HepG2 (cell line): ENCODE data around the gene SLC29A1. TPM values are rescaled to one million over a fixed set of nuclear protein-coding genes. Genes with fewer than 3 reads are reported as not detected.
A peak's percentile ranks its signal among the peaks of the same experiment; 100 is the strongest.

Experiments used
- ATF1 ChIP-seq: IDR thresholded peaks from 2 replicates; pipeline ENCODE4 v1.6.1; 2016; ENCODE audit warnings: mild to moderate bottlenecking, control low read depth
- ATF2 ChIP-seq: sonication (generic); formaldehyde crosslinking; IDR thresholded peaks from 2 replicates; pipeline ENCODE4 v1.4.0; 2020; ENCODE audit warnings: missing genetic modification reagents
- HOXD1 ChIP-seq: sonication (generic); formaldehyde crosslinking; IDR thresholded peaks from 2 replicates; pipeline ENCODE4 v1.5.0; 2020; ENCODE audit warnings: missing genetic modification reagents
- KIAA2018 ChIP-seq: sonication (generic); formaldehyde crosslinking; IDR thresholded peaks from 2 replicates; pipeline ENCODE4 v1.5.0; 2020; ENCODE audit warnings: mild to moderate bottlenecking, missing genetic modification reagents, borderline replicate concordance
- MXD1 ChIP-seq: sonication (generic); formaldehyde crosslinking; IDR thresholded peaks from 2 replicates; pipeline ENCODE4 v1.4.0; 2020; ENCODE audit warnings: mild to moderate bottlenecking, missing genetic modification reagents
- TRAFD1 ChIP-seq: sonication (generic); formaldehyde crosslinking; IDR thresholded peaks from 2 replicates; pipeline ENCODE4 v1.5.1; 2020; ENCODE audit warnings: missing genetic modification reagents, mild to moderate bottlenecking, borderline replicate concordance
- ZBTB46 ChIP-seq: sonication (generic); formaldehyde crosslinking; IDR thresholded peaks from 2 replicates; pipeline ENCODE4 v1.4.0; 2020; ENCODE audit warnings: mild to moderate bottlenecking, missing genetic modification reagents, borderline replicate concordance
- ZNF18 ChIP-seq: sonication (generic); formaldehyde crosslinking; IDR thresholded peaks from 2 replicates; pipeline ENCODE4 v1.8.0; 2022; ENCODE audit warnings: mild to moderate bottlenecking, missing genetic modification reagents; ENCODE audit not compliant: insufficient replicate concordance
- ZNF20 ChIP-seq: sonication (generic); formaldehyde crosslinking; IDR thresholded peaks from 2 replicates; pipeline ENCODE4 v1.4.0; 2020; ENCODE audit warnings: mild to moderate bottlenecking, moderate library complexity, missing genetic modification reagents
- ZNF547 ChIP-seq: sonication (generic); formaldehyde crosslinking; IDR thresholded peaks from 2 replicates; pipeline ENCODE4 v1.5.1; 2020; ENCODE audit warnings: mild to moderate bottlenecking, missing genetic modification reagents
- ZNF567 ChIP-seq: sonication (generic); formaldehyde crosslinking; IDR thresholded peaks from 2 replicates; pipeline ENCODE4 v1.8.1; 2023; ENCODE audit warnings: mild to moderate bottlenecking, missing genetic modification reagents, borderline replicate concordance
- ZNF614 ChIP-seq: IDR thresholded peaks from 2 replicates; pipeline ENCODE4 v1.6.1; 2018; ENCODE audit warnings: missing biosample characterization, missing genetic modification reagents, inconsistent platforms, borderline replicate concordance
- polyA plus RNA-seq, 8 experiments: library from polyadenylated mRNA; depleted of rRNA in 3 of 8; stranded (reverse) in 7 of 8; unstranded in 1 of 8; fragments of >200 nt; fragmentation: Illumina TruSeq in 4 of 8; extraction: Trizol in 4 of 8; gene quantifications; 2 replicates each; pipeline versions ENCODE4 v1.2.1 to v1.2.3, GENCODE V29; 2011 to 2016; ENCODE audit warnings: low read depth in 4 of 8, missing spikeins in 1 of 8, mixed read lengths in 1 of 8; ENCODE audit not compliant: insufficient read depth in 1 of 8
- total RNA-seq, 5 experiments: library from RNA; depleted of rRNA; stranded (reverse); fragments of >200 nt; fragmentation: Illumina TruSeq; extraction: Trizol; gene quantifications; 2 replicates each; pipeline ENCODE4 v1.2.3, GENCODE V29; 2016; ENCODE audit warnings: low read depth in 1 of 5

Gene SLC29A1
- total and polyA plus RNA-seq, 2 of the 13 experiments (the other 11 are each of a cell fraction or from before 2014, with no cell fraction given) = 43.2 to 106 TPM

GRCh38 chr6:44245391-44245911 is 22.1 kb downstream of the SLC29A1 start (continued):
- peak; percentile 29; the same call in 1 of the 2 replicates for TF ChIP-seq TRAFD1 (CRISPR knock-in tag)
- TF ChIP-seq ZNF547 = no peak
- TF ChIP-seq HOXD1 = no peak
- no peak; the same call in 1 of the 2 replicates for TF ChIP-seq ATF2 (CRISPR knock-in tag)
- no peak for TF ChIP-seq ZBTB46 (CRISPR knock-in tag)
- no peak; the same call in 1 of the 2 replicates for TF ChIP-seq ATF1
- 0 out of 2 replicates have a peak, but pooled peaks have one; percentile 30 for TF ChIP-seq MXD1 (CRISPR knock-in tag)
- no peak for TF ChIP-seq KIAA2018
- peak; percentile 91 for TF ChIP-seq ZNF567 (CRISPR knock-in tag)
- TF ChIP-seq ZNF614 (CRISPR knock-in tag) = no peak
- no peak for TF ChIP-seq ZNF20 (CRISPR knock-in tag)
- TF ChIP-seq ZNF18 (CRISPR knock-in tag) = no peak
